ENCODE data around the gene ABL1. TPM values are rescaled to one million over a fixed set of nuclear protein-coding genes. Genes with fewer than 3 reads are reported as not detected.
A peak's percentile ranks its signal among the peaks of the same experiment; 100 is the strongest.
"Not testable (repeated sequence)": the region's sequence is repeated elsewhere in the genome, so short reads cannot be mapped to it uniquely, and the experiment has no call there.

ABL1 gene
- 31.5 TPM for total RNA-seq
- long read RNA-seq, partial matches to known transcripts = 32 of 34 reads
- long read RNA-seq, other reads (novel, unspliced or antisense) = 2 of 34 reads

DNA sequence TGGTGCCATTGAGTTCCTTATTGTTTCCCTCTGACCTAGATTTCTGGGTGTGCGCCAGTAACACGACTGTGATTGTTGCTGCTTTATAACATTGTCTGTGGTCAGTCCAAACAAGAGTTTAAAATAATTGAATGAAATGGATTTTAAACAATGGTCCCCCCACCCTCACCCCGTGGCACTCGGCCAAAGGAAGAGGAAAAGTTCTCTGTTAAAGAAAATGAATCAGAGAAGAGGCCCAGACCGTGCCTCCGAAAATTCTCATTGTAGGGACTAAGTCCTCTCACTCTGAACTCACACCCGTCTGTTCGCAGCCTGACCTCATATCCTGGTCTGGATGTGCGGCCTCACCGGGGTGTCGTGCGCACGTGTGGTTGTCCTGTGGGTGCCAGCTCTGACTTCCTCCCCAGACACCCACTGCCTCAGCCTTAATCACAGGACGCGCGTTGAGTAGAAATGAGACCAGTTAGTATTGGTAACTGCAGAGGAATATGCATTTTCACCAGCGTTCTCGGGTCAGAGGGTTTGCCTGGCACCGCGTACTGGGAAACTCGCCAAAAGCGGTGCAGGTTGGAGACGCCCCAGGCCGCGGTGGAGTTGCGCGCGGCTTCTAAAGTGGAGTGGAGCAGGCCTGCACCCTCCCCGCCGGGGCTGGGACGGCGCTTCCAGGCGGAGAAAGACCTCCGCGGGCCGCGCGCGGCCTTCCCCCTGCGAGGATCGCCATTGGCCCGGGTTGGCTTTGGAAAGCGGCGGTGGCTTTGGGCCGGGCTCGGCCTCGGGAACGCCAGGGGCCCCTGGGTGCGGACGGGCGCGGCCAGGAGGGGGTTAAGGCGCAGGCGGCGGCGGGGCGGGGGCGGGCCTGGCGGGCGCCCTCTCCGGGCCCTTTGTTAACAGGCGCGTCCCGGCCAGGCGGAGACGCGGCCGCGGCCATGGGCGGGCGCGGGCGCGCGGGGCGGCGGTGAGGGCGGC lies at the start of gene ABL1:
TSS of gene ABL1 (plus strand) at position 884 of the 966 bp plus-strand sequence. CDS start 193 bp downstream, outside the sequence.
- intact Hi-C loops (cut with DNase I) = no loop called here

GRCh38 chr9:130785940-130786508 lies 49.0 kb upstream of the ABL1 start:
- intact Hi-C loops (cut with DNase I) = loop anchor here (5.0 kb wide), 1 partner anchor 36 kb away; no protein-coding TSS in a partner anchor
- peak; percentile 16 for ATAC-seq (ENCODE audit: poor library complexity)
- no peak for DNase-seq

More for the DNA sequence above, at the start of gene ABL1:
- ATAC-seq (ENCODE audit: poor library complexity) (peak; percentile 89), DNase-seq (peak; percentile 81)

DNA sequence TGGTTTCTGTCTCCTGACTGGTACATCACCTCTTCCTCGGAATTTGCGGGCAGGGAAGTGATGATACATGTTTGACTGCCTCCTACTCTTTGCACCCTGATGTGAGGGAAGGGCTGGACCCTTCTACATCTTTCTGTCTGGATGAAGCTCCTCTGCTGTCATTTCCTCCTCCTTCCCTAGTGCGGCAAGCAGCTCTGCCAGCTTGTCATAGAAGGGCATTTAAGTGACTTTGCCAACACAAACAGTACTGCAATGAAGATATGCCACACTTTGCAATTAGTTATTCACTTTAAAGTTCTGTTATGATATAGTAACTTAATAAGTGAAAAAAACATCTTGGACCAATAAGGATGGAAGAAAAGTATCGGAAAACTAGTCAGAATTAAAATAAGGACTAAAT lies 48.5 kb upstream of the ABL1 start:
- DNase-seq (no peak), ATAC-seq (ENCODE audit: poor library complexity) (no peak)
- intact Hi-C loops (cut with DNase I) = loop anchor here (5.0 kb wide), 1 partner anchor 36 kb away; no protein-coding TSS in a partner anchor

- DNase-seq (no peak), ATAC-seq (ENCODE audit: poor library complexity) (no peak)
- intact Hi-C loops (cut with DNase I) = loop anchor here (5.0 kb wide), 1 partner anchor 32 kb away; no protein-coding TSS in a partner anchor
Measured at GRCh38 chr9:130789747-130790672, 45.0 kb upstream of the ABL1 start.

DNA sequence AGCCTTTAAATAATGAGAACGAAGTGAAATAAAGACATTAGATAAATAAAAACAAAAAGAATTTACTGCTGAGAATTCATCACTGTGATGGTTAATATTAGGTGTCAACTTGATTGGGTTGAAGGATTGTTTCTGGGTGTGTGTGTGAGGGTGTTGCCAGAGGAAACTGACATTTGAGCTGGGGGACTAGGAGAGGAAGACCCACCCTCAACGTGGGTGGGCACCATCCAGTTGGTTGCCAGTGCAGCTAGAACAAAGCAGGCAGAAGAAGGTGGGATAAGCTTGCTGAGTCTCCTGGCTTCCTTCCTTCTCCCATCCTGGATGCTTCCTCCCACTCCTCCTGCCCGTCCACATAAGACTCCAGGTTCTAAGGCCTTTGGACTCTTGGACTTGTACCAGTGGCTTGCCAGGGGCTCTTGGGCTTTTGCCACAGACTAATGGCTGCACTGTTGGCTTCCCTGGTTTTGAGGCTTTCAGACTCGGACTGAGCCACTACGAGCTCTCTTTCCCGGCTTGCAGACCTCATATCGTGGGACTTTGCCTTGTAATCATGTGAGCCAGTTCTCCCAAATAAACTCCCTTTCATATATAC lies 43.7 kb upstream of the ABL1 start:
- ATAC-seq (ENCODE audit: poor library complexity) (no peak), DNase-seq (no peak)
- intact Hi-C loops (cut with DNase I) = no loop called here

GRCh38 chr9:130793589-130793988 lies 41.5 kb upstream of the ABL1 start:
- intact Hi-C loops (cut with DNase I) = no loop called here
- no peak for DNase-seq
- ATAC-seq (ENCODE audit: poor library complexity) = no peak

DNA sequence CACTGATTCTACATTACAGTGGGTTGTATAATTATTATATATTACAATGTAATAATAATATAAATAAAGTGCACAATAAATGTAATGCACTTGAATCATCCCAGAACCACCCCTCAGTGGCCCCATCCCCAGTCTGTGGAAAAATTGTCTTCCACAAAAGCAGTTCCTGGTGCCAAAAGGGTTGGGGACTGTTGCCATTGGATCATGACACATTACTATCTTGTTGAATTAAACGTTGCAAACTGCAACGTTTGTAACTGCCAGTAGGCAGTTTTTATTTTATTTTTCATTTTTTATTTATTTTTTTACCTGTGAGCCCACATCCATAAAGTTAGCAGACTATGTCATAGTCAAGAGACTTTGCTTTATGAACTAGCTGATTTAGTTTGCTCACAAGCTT lies 41.0 kb upstream of the ABL1 start:
- DNase-seq; intact Hi-C loops (cut with DNase I); ATAC-seq (ENCODE audit: poor library complexity): not testable (repeated sequence)

GRCh38 chr9:130794423-130794822 lies 40.6 kb upstream of the ABL1 start:
- peak; percentile 41 for ATAC-seq (ENCODE audit: poor library complexity)
- intact Hi-C loops (cut with DNase I); DNase-seq: not testable (repeated sequence)

DNA sequence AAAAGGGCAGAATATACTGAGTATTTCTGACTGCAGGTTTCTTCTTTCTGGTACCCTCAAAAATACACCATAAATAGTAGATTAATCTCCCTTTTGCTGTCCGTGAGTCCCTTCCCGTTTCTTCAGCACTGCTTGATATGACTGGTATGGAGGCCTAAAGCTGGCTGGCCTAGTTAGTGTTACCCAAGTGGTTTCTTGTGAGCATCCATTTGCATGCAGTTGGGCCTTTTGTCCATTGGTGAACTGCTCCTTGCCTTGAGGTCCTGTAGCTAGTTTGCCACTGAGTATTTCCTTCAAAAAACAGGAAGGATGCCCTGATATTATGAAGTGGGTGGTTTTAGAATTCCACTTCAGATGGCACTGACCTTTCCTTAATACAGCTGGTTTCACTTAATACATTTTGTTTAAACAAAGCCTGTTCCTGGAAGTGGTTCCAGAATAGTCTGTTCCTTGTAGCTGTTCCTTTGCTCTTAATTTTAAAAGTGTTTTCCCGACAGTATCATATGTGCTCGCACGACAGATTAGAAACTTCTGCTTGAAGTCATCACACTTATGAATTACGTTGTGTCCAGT lies 40.0 kb upstream of the ABL1 start:
- intact Hi-C loops (cut with DNase I) = no loop called here
- DNase-seq = no peak
- peak; percentile 49 for ATAC-seq (ENCODE audit: poor library complexity)

GRCh38 chr9:130803116-130803515 lies 31.9 kb upstream of the ABL1 start:
- ATAC-seq (ENCODE audit: poor library complexity); intact Hi-C loops (cut with DNase I); DNase-seq: not testable (repeated sequence)

- DNase-seq = no peak
- no peak for ATAC-seq (ENCODE audit: poor library complexity)
- intact Hi-C loops (cut with DNase I) = no loop called here
Measured at GRCh38 chr9:130805510-130806326, 29.3 kb upstream of the ABL1 start.

GRCh38 chr9:130806327-130806716 lies 28.7 kb upstream of the ABL1 start:
- ATAC-seq (ENCODE audit: poor library complexity) (no peak), DNase-seq (no peak)
- intact Hi-C loops (cut with DNase I) = no loop called here

GRCh38 chr9:130810609-130811136 lies 24.4 kb upstream of the ABL1 start:
- no peak for DNase-seq
- intact Hi-C loops (cut with DNase I) = no loop called here
- ATAC-seq (ENCODE audit: poor library complexity) = no peak

- intact Hi-C loops (cut with DNase I) = no loop called here
- DNase-seq (no peak), ATAC-seq (ENCODE audit: poor library complexity) (no peak)
Measured at GRCh38 chr9:130815242-130815808, 19.7 kb upstream of the ABL1 start.

DNA sequence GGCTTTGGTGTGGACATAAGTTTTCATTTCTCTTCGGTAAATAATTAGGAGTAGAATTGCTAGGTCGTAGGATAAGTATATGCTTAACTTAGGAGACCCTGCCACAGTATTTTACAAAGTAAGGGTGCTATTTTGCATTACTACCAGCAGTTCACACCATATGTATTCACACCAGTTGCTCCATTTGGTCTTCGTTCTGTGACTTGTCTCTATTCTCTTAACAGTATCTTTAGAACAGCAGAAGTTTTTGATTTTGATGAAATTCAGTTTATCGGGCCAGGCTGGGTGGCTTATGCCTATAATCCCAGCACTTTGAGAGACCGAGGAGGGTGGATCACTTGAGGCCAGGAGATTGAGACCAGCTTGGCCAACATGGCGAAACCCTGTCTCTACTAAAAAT lies 17.1 kb upstream of the ABL1 start:
- intact Hi-C loops (cut with DNase I) = no loop called here
- no peak for DNase-seq
- ATAC-seq (ENCODE audit: poor library complexity) = no peak

DNA sequence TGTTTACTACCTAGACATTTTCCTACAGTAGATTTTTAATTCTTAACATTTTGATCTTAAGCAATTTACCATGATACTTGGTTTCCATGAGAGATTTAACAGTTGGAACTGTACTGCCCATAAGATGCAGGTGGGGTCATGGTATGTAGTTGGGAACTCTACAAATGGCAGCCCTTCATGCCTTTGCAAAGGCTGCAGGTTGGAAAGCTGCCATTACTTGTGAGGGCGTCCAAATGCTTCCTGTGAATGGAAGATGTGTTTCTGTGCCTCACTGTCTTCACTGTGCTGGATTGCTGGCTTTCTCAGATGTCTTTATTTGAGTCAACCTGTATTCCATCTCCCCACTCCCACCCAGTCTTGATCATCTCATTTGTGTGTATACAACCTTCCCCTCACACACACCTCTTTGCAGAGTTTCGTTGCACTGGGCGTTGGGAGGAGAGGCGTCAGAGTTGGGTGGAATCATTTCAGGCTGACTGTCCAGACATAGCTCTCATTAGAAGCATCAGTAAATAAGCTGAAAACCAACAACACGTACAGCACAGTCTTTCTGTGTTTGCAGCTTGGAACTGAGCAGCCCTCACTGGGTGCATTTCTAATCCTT lies 14.8 kb upstream of the ABL1 start:
- ATAC-seq (ENCODE audit: poor library complexity) (no peak), DNase-seq (no peak)
- intact Hi-C loops (cut with DNase I) = loop anchor here (5.0 kb wide), 1 partner anchor 33 kb away; no protein-coding TSS in a partner anchor

Measured in Right ventricle myocardium superior (tissue), 1 donor.